Measurements from ENCODE around the gene MRPL50. TPM values are rescaled to one million over a fixed set of nuclear protein-coding genes. Genes with fewer than 3 reads are reported as not detected.

Gene MRPL50
- total RNA-seq, 1 experiment from 2014 or later, result 15.4 TPM

DNA sequence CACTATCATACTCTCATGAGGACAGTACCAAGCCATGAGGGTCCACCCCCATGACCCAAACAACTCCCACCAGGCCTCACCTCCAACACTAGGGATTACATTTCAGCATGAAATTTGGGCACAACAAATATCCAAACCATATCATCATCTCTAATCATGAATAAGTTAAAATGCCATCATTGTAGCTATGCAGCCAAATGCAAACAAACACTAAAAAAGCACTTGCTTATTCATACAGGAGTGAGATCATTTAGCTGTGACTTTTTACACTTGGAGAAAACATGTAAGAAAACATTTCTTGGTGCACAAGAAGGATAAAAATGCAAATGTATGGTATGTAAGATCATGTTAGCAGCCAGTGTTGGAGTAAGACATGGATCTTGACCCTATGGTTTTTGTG lies 37.8 kb downstream of the MRPL50 start:
- no TSS peak for BruUV-seq (replicated peaks)
- H3K36me3 Mint-ChIP-seq (ENCODE audit: insufficient read depth, unreplicated experiment), result no peaks in the 10 kb centered on the region
- no peak overlapping the region for H3K4me3 Mint-ChIP-seq (ENCODE audit: unreplicated experiment)
- no peak for DNase-seq (ENCODE audit: unreplicated experiment)
- no peaks in the 10 kb centered on the region for H3K9me3 Mint-ChIP-seq (ENCODE audit: unreplicated experiment)
- H3K4me1 Mint-ChIP-seq (ENCODE audit: insufficient read depth, unreplicated experiment), result no peaks in the 10 kb centered on the region
- ChIA-PET POLR2A (interaction anchor here (0.8 kb wide), 1 partner anchor 17 kb away, joined by 3 read pairs; no protein-coding TSS in a partner anchor), CTCF (no interaction called here)
- no peak overlapping the region for H3K27ac Mint-ChIP-seq (ENCODE audit: low read depth, unreplicated experiment)
- intact Hi-C loops (cut with micrococcal nuclease), result no loop called here
- TF ChIP-seq CTCF (IDR thresholded peaks at IDR 0.05; ENCODE audit: unreplicated experiment), result no peak
- no peaks in the 10 kb centered on the region for H3K27me3 Mint-ChIP-seq (ENCODE audit: insufficient read depth, unreplicated experiment)

DNA sequence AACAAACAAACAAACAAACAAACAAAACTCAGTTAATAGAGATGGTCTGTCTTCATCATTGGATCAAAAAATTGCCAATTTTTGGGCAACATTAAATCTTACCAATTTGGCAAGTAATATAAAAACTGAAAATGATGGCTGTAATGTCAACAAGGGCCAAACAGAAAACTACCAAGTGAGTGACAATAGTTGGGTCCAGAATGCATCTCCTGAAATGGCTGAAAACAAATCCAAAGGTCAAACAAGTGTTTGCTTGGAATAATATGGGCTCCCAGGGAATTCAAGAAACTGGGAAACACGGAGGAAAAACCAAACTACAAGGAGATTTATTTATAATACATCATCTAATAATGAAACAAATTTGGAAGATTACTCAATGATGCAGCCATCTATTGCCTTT lies 38.7 kb downstream of the MRPL50 start:
- no peak for DNase-seq (ENCODE audit: unreplicated experiment)
- Mint-ChIP-seq H3K4me3 (ENCODE audit: unreplicated experiment) (no peak overlapping the region), H3K36me3 (ENCODE audit: insufficient read depth, unreplicated experiment) (no peaks in the 10 kb centered on the region), H3K27me3 (ENCODE audit: insufficient read depth, unreplicated experiment) (no peaks in the 10 kb centered on the region), H3K4me1 (ENCODE audit: insufficient read depth, unreplicated experiment) (no peaks in the 10 kb centered on the region), H3K27ac (ENCODE audit: low read depth, unreplicated experiment) (no peak overlapping the region), H3K9me3 (ENCODE audit: unreplicated experiment) (no peaks in the 10 kb centered on the region)
- ChIA-PET POLR2A (no interaction called here), CTCF (no interaction called here)
- BruUV-seq (replicated peaks), result no TSS peak
- no peak for TF ChIP-seq CTCF (IDR thresholded peaks at IDR 0.05; ENCODE audit: unreplicated experiment)
- intact Hi-C loops (cut with micrococcal nuclease), result no loop called here

GRCh38 chr9:101356619-101357018 lies 41.8 kb downstream of the MRPL50 start:
- POLR2A ChIA-PET, result no interaction called here
- CTCF ChIA-PET, result no interaction called here
- H3K27me3 Mint-ChIP-seq (ENCODE audit: insufficient read depth, unreplicated experiment), result no peaks in the 10 kb centered on the region
- intact Hi-C loops (cut with micrococcal nuclease), result no loop called here
- no peaks in the 10 kb centered on the region for H3K4me1 Mint-ChIP-seq (ENCODE audit: insufficient read depth, unreplicated experiment)
- TF ChIP-seq CTCF (IDR thresholded peaks at IDR 0.05; ENCODE audit: unreplicated experiment), result no peak
- no peak overlapping the region for H3K4me3 Mint-ChIP-seq (ENCODE audit: unreplicated experiment)
- H3K9me3 Mint-ChIP-seq (ENCODE audit: unreplicated experiment), result no peaks in the 10 kb centered on the region
- no peak for DNase-seq (ENCODE audit: unreplicated experiment)
- H3K36me3 Mint-ChIP-seq (ENCODE audit: insufficient read depth, unreplicated experiment), result no peaks in the 10 kb centered on the region
- no peak overlapping the region for H3K27ac Mint-ChIP-seq (ENCODE audit: low read depth, unreplicated experiment)
- no TSS peak for BruUV-seq (replicated peaks)

- H3K9me3 Mint-ChIP-seq (ENCODE audit: unreplicated experiment), result no peaks in the 10 kb centered on the region
- no peak for DNase-seq (ENCODE audit: unreplicated experiment)
- ChIA-PET CTCF (interaction anchor here (1.0 kb wide), 1 partner anchor 33 kb away, joined by 3 read pairs; no protein-coding TSS in a partner anchor), POLR2A (no interaction called here)
- TF ChIP-seq CTCF (IDR thresholded peaks at IDR 0.05; ENCODE audit: unreplicated experiment), result no peak
- H3K4me1 Mint-ChIP-seq (ENCODE audit: insufficient read depth, unreplicated experiment), result no peaks in the 10 kb centered on the region
- no peaks in the 10 kb centered on the region for H3K27me3 Mint-ChIP-seq (ENCODE audit: insufficient read depth, unreplicated experiment)
- no peak overlapping the region for H3K4me3 Mint-ChIP-seq (ENCODE audit: unreplicated experiment)
- H3K27ac Mint-ChIP-seq (ENCODE audit: low read depth, unreplicated experiment), result no peak overlapping the region
- intact Hi-C loops (cut with micrococcal nuclease), result no loop called here
- no peaks in the 10 kb centered on the region for H3K36me3 Mint-ChIP-seq (ENCODE audit: insufficient read depth, unreplicated experiment)
- BruUV-seq (replicated peaks), result no TSS peak
Observed at GRCh38 chr9:101354765-101355708, 43.4 kb downstream of the MRPL50 start.

Measured in MCF 10A (cell line).